HUES6 (cell line): ENCODE measurements around the gene KIF23.
A peak's percentile ranks its signal among the peaks of the same experiment; 100 is the strongest.

Experiments
- H3K27ac ChIP-seq: 2 replicates; pipeline ENCODE4 v1.7.0; 2013; ENCODE audit warnings: low read depth, mild to moderate bottlenecking, low read length, inconsistent platforms
- H3K27me3 ChIP-seq: 2 replicates; pipeline ENCODE4 v1.6.1; 2013; ENCODE audit warnings: low read length; ENCODE audit not compliant: control insufficient read depth, insufficient read depth
- H3K36me3 ChIP-seq: 2 replicates; pipeline ENCODE4 v1.6.1; 2013; ENCODE audit warnings: low read length; ENCODE audit not compliant: control insufficient read depth, insufficient read depth
- H3K4me1 ChIP-seq: 2 replicates; pipeline ENCODE4 v1.6.1; 2013; ENCODE audit warnings: low read length; ENCODE audit not compliant: control insufficient read depth, insufficient read depth
- H3K4me3 ChIP-seq: 2 replicates; pipeline ENCODE4 v1.5.1; 2013; ENCODE audit warnings: low read depth, low read length
- H3K9ac ChIP-seq: one replicate; pipeline ENCODE4 v1.6.1; 2013; ENCODE audit warnings: mild to moderate bottlenecking, low read length
- H3K9me3 ChIP-seq: 2 replicates; pipeline ENCODE4 v1.6.1; 2013; ENCODE audit warnings: low read depth, low read length; ENCODE audit not compliant: control insufficient read depth, insufficient read depth

KIF23 gene

DNA sequence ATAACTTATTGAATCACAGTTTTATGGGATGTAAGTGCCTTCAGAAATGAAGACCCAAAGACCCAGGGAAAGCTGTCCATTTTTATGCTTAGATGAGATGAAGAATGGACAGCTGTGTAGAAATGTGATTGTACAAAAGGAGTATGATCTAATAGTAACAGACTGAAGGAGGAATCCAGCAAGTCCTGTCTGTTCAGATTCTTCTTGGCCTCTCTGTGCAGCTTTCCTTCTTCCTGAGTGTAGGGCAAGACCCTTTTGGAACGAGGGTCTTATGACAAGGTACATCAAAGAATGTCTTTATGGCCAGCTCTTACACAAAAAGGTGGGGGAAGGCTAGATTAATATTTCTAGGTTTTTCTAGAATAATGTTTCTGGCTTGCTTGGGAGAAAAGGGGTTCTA, 1.4 kb upstream of the KIF23 start:
- Histone ChIP-seq H3K4me1 (peaks cover 8% of the 10 kb centered on the region; the same call in 1 of the 2 replicates), H3K9ac (no peak overlapping the region), H3K4me3 (no peak overlapping the region), H3K36me3 (peaks cover 7% of the 10 kb centered on the region), H3K27ac (no peak overlapping the region), H3K9me3 (no peaks in the 10 kb centered on the region), H3K27me3 (no peaks in the 10 kb centered on the region)

GRCh38 chr15:69414701-69415167, 585 bp downstream of the KIF23 start:
- Histone ChIP-seq H3K4me1 (peaks cover 8% of the 10 kb centered on the region; the same call in 1 of the 2 replicates), H3K9ac (peak overlapping the region; percentile 94), H3K36me3 (peaks cover 27% of the 10 kb centered on the region), H3K9me3 (no peaks in the 10 kb centered on the region), H3K27me3 (no peaks in the 10 kb centered on the region), H3K4me3 (peak overlapping the region; percentile 94), H3K27ac (peak overlapping the region; percentile 74; the same call in 1 of the 2 replicates)

DNA sequence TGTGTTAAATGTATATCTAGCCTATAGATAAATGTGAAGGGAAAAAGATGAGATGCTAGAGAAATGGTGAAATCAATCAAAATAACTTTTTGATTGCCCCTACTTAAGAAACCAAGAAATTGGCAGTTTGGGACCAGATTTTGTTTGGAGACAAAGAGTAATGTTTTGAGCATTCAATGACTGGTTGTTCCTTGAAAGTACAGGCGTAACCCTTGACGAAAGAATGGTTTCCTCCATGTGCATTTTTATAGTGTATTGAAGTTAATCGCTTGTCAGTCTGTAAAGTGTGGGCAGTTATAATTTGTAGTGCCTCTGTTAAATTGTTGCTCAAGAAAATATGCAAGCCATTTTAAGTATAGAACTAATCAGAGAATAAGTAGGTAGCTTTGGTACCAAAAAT, 1.2 kb downstream of the KIF23 start:
- H3K27ac ChIP-seq = 0 out of 2 replicates have a peak overlapping the region, but pooled peaks have one; percentile 32
- peaks cover 34% of the 10 kb centered on the region for H3K36me3 ChIP-seq
- no peaks in the 10 kb centered on the region for H3K27me3 ChIP-seq
- H3K4me3 ChIP-seq = peak overlapping the region; percentile 94
- H3K9me3 ChIP-seq = no peaks in the 10 kb centered on the region
- H3K4me1 ChIP-seq = peaks cover 8% of the 10 kb centered on the region; the same call in 1 of the 2 replicates
- H3K9ac ChIP-seq = peak overlapping the region; percentile 45

DNA sequence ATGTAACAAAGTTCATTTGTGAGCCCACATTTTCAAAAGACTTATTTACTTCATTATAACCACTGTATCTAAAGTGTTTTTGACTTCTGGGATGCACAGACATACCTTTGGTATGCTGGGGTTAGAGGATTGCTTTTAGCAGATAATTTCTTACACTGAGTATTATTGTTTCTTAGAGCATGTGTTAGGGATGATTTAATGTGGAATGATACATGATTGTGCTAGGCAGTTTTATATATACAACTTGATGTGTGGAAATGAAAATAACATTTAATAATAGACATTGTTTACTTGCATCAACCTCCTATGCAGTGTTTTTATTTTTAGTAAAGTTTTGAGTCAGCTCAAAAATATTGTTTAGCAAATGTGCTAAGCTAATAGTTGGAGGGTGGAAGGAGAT, 3.4 kb downstream of the KIF23 start:
- Histone ChIP-seq H3K9ac (no peak overlapping the region), H3K27ac (no peak overlapping the region), H3K9me3 (no peaks in the 10 kb centered on the region), H3K4me1 (peaks cover 8% of the 10 kb centered on the region; the same call in 1 of the 2 replicates), H3K27me3 (no peaks in the 10 kb centered on the region), H3K4me3 (no peak overlapping the region), H3K36me3 (peaks cover 55% of the 10 kb centered on the region)

DNA sequence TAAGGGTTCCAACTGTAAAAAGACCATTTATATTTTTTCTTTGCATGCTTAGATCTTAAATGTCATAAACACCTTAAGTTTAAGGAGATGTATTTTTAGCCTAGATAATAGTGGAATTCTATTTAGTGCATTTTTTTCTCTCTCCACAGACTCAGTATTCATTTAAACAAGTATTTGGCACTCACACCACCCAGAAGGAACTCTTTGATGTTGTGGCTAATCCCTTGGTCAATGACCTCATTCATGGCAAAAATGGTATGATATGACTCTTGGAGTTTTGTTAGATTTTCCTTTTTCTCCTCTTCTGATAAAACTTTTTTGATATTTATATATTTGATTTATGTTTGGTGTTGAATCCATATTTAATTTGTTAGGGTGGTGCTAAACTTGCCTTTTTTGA, 7.3 kb downstream of the KIF23 start:
- H3K9ac ChIP-seq = no peak overlapping the region
- H3K27ac ChIP-seq = no peak overlapping the region
- H3K36me3 ChIP-seq = peaks cover 93% of the 10 kb centered on the region

DNA sequence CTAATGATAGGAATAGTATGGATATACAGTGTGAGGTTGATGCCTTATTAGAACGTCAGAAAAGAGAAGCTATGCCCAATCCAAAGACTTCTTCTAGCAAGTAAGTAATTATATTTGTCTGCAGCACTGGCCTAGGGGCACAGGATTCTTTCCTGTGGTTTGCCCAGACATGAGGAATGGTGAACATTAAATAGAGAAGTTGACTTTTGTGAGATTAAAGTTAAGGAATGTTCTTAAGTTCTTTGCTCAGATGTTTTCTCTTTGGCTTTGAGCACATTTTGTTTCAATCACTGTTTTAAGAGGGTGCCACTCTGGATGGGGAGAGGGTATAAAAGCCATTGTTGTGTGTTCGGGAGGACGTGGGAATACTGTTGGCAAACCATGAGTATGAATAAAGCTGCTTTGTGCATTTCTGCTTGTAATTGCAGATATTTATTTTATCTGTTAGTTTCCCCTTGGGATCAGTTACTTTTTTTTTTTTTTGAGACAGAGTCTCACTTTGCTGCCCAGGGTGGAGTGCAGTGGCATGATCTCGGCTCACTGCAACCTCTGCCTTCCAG, 8.3 kb downstream of the KIF23 start:
- Histone ChIP-seq H3K4me3 (no peak overlapping the region), H3K27me3 (no peaks in the 10 kb centered on the region), H3K27ac (no peak overlapping the region), H3K36me3 (peaks cover 98% of the 10 kb centered on the region), H3K9me3 (no peaks in the 10 kb centered on the region), H3K4me1 (no peaks in the 10 kb centered on the region), H3K9ac (no peak overlapping the region)

More for the DNA sequence above, 7.3 kb downstream of the KIF23 start:
- Histone ChIP-seq H3K4me3 (no peak overlapping the region), H3K4me1 (no peaks in the 10 kb centered on the region), H3K27me3 (no peaks in the 10 kb centered on the region), H3K9me3 (no peaks in the 10 kb centered on the region)

DNA sequence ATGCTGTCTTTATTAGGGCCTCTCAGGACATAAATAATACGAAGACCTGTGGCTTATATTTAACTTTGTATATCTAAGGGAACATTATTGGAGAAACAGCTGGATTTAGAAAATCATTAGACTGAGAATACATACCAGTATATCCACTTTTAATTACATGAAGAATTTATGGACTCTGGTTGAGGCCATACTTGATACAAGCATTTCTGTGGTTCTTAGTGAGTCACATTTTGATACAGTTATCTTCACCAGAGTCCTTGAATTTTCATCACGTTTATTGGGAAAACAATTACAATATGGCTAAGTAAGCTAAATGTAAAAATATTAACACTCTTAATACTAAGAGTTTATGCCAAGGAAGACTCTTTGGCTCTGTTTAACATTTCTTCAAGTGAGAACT, 9.9 kb downstream of the KIF23 start:
- H3K4me3 ChIP-seq = no peak overlapping the region
- H3K36me3 ChIP-seq = peaks cover 98% of the 10 kb centered on the region
- no peaks in the 10 kb centered on the region for H3K4me1 ChIP-seq
- H3K27ac ChIP-seq = no peak overlapping the region
- H3K27me3 ChIP-seq = no peaks in the 10 kb centered on the region
- H3K9ac ChIP-seq = no peak overlapping the region
- no peaks in the 10 kb centered on the region for H3K9me3 ChIP-seq

- Histone ChIP-seq H3K36me3 (peaks cover 98% of the 10 kb centered on the region), H3K9ac (no peak overlapping the region), H3K4me1 (no peaks in the 10 kb centered on the region), H3K9me3 (no peaks in the 10 kb centered on the region), H3K27ac (no peak overlapping the region), H3K4me3 (no peak overlapping the region), H3K27me3 (no peaks in the 10 kb centered on the region)
These were observed 10.7 kb downstream of the KIF23 start for GRCh38 chr15:69424748-69425413.

DNA sequence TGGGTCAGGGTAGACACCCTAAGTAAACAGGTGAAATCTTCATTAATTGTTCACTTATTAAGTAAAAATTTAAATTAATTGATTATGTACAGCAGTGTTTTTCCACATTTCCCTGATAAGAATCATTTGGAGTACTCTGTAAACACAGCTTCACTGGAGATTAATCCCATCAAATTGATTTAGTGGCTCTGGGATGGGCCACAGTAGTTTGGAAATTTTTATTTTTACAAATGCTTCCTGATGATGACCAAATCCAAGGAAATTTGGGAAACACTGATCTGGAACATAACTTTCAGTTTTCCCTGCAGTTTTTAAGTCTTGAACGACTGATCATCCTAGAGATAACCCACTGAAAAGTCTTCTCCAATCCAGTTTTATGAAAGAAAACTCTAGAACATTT, 19.7 kb downstream of the KIF23 start:
- no peaks in the 10 kb centered on the region for H3K9me3 ChIP-seq
- peaks cover 96% of the 10 kb centered on the region for H3K36me3 ChIP-seq
- no peak overlapping the region for H3K4me3 ChIP-seq
- H3K27ac ChIP-seq = no peak overlapping the region
- H3K9ac ChIP-seq = no peak overlapping the region
- H3K4me1 ChIP-seq = no peaks in the 10 kb centered on the region
- H3K27me3 ChIP-seq = no peaks in the 10 kb centered on the region

- no peaks in the 10 kb centered on the region for H3K27me3 ChIP-seq
- no peak overlapping the region for H3K4me3 ChIP-seq
- H3K27ac ChIP-seq = no peak overlapping the region
- H3K4me1 ChIP-seq = no peaks in the 10 kb centered on the region
- no peaks in the 10 kb centered on the region for H3K9me3 ChIP-seq
- H3K9ac ChIP-seq = no peak overlapping the region
- H3K36me3 ChIP-seq = peaks cover 96% of the 10 kb centered on the region
These were observed 20.1 kb downstream of the KIF23 start for GRCh38 chr15:69434238-69434637.

- H3K27ac ChIP-seq = no peak overlapping the region
- no peaks in the 10 kb centered on the region for H3K4me1 ChIP-seq
- H3K9ac ChIP-seq = no peak overlapping the region
- peaks cover 96% of the 10 kb centered on the region for H3K36me3 ChIP-seq
- H3K9me3 ChIP-seq = no peaks in the 10 kb centered on the region
- H3K4me3 ChIP-seq = no peak overlapping the region
- no peaks in the 10 kb centered on the region for H3K27me3 ChIP-seq
These were observed 20.5 kb downstream of the KIF23 start for GRCh38 chr15:69434679-69435078.
